Stimulated activated CD8-positive, alpha-beta memory T cell treated with anti-CD3 and anti-CD28 coated beads, Interleukin-15, amount 100 ng/mL, for 48 hours (primary cell): ENCODE results near the gene PPP1R1A.

ENCODE experiments used
- DNase-seq, 2 donors: peaks; one replicate each; pipeline ENCODE4 v3.0.0-alpha.2; 2020; ENCODE audit warnings: low read depth in 2 of 2

Gene PPP1R1A, protein sequence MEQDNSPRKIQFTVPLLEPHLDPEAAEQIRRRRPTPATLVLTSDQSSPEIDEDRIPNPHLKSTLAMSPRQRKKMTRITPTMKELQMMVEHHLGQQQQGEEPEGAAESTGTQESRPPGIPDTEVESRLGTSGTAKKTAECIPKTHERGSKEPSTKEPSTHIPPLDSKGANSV

DNA sequence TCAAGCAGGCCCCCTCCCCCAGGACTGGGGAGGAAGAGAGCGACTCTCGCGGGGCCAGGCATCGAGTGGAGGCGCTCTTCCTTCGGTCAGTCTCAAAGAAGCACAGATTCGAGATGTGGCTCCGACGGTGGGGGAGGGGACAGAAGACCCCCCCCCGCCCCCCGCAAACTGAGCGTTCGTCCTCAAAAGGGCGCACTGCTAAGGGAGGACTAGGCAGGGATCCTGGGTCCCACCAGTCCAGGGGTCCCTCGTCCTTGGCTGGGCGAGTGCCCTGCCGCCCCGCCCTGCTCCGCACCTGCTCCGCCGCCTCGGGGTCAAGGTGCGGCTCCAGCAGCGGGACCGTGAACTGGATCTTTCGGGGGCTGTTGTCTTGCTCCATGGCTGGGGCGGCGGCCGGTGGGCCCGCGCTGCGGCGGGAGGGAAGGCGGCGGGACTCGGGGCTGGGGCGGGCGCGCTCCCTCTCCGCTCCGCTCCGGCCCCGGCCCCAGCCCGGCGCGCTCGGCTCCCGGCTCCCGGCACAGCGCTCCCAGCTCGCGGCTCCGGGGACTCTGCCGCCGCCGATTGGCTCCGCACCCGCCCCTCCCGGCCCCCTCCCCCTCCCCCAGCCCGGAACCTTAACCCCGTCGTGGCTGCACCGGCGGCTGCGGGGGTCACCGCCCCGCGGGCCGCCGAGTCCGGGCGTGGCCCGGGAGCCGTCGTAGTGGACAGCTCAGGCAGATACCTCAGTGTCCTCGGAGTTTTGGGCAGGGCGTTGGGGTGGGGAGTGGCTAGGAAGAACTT, at the start of gene PPP1R1A:
Gene PPP1R1A, minus strand, starts transcription at position 550 of the 780 bp plus-strand sequence. Its CDS starts 171 bp downstream, at position 379.
- no peak for DNase-seq

DNA sequence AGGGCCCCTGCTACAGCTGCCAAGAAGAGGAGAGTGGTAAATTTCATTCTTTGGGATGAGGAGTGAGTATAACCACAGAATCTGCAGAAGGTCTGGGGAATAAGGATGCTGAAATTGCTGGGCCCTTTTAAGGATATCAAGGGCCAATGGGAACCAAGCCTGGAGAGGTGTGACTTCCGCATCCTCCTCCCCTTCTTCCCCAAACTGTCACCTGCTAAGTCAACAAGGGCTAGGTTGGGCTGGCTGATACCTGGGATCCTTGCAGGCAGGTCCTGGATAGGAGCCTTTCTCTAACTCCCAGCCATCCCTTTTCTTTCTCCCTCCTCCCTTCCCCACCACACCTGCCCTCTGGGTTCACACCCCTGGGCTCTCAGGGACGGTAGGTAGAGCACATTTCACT, 46.3 kb upstream of the PPP1R1A start, which contains the start of gene LACRT:
Gene LACRT, minus strand, starts transcription at position 101 of the 400 bp plus-strand sequence. Its CDS starts 54 bp downstream, at position 47.
- DNase-seq = no peak

DNA sequence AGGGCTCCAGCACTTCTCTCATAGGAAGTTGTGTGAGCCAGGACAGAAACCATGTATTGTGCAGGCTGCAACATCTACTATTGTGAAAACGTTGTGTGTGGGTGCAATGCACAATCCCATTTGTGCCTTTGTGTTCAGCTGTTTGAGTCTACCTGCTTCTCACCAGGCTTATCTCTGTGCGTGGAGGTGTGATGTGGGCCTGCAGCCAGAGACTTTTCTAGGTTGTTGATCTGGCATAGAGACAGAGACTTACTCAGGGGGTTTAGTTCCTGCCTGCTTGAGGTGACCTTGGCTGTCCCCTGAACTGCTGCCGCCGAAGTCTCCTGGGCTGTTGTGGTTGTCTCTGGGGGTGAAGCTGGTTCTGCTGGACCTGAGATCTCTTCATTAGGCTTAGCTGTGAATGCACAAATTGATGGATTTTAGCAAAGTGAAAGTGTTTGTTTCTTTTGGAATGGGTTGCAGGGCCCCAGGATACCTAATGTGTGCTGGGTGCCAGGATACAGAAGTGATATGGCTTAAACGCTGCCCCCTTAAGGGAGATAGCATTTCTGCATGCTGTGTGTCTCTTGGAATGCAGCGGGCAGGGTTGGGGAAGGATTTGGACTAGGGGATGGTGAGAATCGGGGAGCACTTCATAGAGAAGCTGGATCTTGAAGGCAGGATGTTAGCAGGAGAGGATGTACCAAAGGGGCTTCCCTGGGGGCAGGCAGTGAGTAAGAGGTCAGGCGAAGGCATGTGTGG, 43.7 kb upstream of the PPP1R1A start:
- DNase-seq = no peak

DNA sequence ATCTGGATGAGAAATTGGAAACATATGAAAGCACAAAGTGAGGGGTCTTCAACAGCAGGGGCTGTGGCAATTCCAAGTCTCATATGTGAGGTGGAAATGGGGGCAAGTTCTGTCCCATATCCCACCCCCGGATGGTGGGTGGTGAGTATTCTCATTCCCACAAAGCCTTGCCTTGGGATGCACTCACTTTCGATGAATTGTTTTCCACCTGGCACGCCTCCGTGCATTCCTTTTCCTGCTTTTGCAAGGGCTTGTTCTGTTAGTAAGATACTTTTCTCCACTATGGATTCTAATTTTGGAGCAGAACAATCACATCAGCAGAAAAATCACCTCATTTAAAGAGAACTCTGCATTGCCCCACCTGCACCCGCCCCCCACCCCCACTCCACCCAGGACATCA, 43.1 kb upstream of the PPP1R1A start:
- no peak for DNase-seq

DNA sequence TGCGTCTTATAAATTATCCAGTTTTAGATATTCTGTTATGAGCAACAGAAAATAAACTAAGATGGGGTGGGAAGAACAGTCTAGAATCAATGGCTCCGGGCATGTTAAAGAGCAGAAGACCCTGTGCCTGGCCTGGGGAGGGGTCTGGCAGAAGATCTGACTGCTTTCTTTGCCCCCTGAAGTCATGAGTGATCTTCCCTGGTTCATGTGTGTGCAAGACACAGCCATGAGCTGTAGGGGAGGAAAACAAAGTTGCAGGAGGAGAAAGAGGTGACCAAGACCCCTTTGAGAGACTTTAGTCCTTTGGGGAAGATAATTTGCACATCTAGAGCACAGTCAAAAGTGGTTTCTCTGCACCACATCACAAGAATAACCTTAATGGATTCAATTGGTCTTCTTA, 41.5 kb upstream of the PPP1R1A start:
- DNase-seq = no peak

DNA sequence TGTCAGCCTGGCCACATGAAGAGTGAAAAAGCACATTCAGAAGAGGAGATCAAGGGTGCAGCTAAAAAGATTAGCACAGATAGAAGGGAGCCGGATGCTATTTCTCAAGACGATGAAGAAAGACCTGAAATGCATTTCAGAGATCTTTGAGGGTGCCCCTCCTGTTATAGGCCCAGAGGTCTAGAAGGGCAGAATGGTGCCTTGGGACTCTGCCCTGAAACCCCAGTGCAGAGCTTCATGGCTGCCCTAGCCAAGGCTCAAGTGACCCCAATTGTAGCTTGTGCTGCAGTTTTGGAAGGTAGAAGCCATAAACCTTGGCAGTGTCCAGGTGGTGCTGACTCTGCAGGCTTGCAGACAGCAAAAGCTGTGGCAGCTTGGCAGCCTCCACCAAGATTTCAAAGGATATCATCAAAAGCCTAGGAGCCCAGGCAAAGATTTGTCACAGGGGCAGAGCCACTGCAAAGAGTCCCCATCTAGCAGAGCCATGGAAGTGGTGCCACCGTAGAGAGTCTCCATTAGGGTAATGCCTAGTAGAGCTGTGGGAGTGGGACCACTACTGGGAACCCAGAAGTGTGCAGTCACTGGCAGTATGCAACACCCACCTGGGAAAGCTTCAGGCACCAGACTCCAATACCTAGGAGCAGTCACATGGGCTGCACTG, 39.9 kb upstream of the PPP1R1A start:
- DNase-seq = no peak

DNA sequence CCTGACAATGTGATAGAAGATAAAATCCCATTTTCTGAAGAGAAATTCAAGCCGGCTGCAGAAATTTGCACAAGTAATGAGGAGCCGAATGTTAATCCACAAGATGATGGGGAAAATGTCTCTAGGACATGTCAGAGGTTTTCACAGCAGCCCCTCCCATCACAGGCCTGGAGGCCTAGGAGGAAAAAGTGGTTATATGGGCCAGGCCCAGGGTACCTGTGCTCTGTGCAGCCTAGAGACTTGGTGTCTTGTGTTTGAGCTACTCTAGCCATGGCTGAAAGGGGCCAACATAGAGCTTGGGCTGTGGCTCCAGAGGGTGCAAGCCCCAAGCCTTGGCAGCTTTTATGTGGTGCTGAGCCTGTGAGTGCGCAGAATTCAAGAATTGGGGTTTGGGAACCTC, 38.8 kb upstream of the PPP1R1A start:
- no peak for DNase-seq

DNA sequence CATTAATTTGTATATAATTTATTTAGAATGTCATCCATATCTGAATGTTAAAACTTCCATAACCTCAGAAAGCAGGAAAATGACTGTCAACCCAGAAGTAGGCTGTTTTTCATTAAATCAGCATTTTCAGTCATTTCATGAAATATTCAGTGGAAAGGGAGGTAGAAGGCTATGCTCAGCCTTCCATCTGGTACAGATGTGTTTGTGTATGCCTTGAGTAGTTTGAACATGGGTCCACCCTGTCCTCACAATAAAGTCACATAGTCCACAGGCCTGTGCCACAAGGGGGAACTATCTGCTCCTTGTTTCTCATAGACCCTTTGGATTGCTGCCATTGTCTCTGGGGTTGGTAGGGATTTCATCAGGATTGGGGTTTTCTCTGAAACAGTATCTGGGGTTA, 37.1 kb upstream of the PPP1R1A start:
- DNase-seq = no peak

DNA sequence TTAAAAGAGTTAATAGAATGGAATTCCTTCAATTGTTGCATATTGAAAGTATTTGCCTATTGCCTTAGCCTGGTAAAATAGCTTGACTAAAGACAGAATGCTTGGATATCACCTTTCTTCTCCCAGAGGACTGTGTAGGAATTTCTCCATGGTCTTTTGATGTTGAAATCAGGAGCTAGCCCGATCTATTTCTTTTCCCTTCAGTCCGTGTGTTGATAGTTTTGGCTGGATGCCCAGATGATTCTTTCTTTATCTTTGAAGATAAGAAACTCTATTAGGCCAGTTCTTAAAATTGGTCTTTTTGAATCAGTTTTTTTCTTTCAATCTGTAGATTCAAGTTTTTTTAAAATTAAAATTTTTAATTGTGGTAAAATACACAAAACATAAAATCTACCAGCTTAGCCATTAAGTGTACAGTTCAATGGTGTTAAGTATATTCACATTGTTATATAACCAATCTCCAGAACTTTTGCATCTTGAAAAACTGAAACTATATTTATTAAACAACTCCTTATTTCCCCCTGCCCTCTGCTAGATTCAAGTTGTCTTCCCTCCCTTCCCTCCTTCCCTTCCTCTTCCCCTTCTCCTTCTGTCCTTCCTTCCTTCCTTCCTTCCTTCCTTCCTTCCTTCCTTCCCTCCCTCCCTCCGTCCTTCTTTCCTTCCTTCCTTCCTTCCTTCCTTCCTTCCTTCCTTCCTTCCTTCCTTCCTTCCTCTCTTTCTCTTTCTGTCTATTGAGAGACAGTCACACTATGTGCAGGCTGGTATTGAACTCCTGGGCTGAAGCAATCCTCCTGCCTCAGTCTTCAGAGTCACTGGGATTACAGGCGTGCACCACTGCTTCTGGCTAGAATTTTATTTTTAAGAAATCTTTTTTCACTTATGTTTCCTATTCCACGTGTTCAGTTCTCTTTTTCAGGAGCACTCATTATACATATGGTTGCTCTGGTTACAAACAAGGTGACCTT, 36.1 kb upstream of the PPP1R1A start:
- no peak for DNase-seq

DNA sequence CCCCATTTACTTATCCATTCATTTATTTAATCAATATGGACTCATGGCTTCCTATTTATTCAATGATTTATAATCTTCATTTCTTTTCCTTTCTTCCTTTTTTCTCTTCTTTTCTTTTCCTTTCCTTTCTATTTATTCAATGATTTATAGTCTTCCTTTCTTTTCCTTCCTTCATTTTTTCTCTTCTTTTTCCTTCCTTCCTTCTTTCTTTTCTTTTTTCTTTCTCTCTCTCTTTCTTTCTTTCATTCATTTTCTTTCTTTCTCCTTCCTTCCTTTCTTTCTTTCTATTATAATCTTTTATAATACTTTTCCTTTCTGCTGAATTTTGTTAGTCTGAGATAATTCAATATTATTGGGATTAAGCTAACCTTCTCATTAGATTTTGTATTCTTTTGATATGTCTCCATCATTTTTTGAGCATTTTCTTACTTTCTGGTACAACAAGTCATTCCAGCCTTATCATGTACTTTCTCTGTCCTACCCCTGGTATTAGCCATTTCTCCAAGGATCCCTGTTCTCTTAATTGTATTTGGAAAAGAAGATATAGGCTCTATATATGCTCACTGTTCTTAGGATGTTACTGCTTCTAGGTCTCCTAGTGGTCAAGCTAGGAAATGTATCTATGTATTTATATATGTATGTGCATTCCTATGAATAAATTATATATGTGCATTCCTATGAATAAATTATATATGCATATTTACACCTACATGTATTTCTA, 34.2 kb upstream of the PPP1R1A start:
- DNase-seq = no peak

DNA sequence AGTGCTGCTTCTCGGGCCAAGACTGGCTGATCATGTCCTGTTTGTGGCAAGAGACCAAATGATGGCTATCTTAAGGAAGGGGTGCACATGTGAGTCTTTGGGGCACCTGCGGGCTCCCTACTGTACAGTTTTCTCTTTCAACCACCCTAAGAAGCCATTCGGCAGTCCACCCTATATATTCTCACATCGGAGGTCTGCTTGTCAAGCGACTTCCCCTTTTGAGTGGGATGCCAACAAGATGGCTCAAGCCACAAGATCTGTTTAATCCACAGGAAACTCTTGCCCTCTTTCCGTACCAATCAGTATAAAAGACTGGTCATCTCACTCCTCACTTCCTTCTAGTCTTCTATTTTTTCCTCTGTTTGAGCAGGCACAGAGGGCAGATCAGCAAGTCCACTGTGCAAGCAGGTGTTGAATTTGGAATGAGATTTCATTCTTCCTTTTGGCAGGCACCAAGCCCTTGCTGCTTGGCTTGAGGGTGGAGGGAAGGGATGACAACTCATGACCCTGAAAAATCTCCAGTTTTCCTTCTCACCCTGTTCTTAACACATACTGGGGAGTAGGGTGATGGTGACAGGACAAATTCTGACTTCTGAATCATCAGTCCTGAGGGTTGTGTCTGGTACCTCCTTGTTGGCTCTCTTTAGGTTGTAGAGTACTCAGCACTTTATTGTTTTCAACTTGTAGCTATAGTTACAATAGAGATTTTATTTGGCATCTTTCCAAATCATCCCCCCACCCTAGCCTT, 28.6 kb upstream of the PPP1R1A start:
- DNase-seq = no peak

DNA sequence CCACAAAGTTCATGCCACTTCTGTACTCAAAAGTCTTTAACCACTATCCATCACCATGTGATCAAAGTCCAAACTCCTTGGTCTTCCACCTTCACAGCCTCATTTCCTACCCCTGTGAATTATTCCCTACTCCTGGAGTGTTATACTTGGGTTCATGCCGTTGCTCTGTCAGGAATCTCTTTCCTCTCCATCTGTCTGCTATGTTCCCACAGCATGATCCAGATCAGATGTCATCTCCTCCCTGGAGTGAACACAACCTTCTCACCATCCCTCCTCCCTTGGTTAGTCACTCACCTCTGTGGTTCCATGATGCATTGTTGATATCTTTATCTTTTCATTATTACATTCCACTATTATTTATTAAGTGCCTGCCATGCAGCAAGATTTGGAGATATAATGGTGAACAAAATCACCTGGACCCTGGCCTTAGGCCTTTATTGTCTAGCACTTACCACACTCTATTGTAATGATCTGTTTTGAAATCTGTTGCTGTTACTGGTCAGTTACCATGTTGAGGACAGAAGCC, 23.8 kb upstream of the PPP1R1A start:
- no peak for DNase-seq

DNA sequence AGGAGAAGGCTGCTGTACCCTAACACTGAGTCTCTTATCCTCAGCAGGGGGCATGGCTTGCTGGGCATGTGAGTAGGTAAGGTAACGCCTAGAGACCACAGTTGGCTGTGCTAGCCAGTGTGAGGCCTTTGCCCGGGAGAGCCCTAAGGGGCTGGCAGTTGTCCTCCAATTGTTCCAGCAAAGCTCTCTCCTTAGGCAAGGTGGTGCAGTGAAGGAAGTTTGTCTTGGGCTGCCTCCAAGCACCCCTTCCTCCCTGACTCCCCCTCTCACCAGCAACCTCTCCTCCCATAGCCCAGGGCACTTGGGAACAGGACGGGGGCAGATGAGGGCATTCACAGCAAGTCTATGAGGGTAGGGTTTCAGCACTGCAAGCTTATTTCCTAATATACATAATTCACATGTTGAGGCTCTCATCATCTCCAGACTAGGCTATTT, 23.3 kb upstream of the PPP1R1A start:
- DNase-seq = no peak

DNA sequence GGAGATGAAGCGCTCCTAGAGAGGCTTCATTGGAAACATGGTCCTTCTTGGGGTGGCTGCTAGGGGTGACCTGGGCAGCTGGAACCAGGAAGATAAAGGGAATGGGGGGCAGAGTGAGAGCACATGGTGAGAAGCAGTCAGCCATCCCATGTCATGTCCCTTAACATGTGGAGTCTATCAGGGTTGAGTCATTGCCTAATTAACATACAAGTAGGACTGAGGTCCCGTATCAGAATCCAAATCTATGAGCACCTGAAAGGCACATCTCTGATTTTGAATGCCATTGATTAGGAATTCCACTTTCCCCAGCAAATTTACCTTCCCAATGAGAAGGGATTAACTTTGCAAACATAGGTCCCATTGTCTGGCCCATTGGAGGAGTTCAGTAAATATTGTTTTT, 20.3 kb upstream of the PPP1R1A start:
- DNase-seq = no peak

DNA sequence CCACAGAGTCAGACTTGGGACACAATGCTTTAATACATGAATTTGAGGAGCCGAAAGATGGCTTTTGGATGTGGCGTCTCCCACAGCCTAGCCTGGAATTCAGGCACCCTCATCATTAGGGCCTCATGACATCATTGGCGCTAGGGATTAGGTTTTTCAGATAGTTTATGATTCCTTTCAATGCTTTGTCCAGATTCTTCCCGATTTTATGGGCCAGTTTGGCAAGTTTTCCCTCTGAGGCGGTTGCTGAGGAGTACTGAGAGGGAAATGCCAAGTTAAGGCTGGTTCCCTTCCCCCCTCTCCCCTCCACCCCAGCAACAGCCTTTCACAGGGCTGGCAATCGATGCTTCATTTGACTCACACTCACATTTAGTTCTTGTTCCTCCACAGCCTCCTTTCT, 19.7 kb upstream of the PPP1R1A start:
- no peak for DNase-seq

DNA sequence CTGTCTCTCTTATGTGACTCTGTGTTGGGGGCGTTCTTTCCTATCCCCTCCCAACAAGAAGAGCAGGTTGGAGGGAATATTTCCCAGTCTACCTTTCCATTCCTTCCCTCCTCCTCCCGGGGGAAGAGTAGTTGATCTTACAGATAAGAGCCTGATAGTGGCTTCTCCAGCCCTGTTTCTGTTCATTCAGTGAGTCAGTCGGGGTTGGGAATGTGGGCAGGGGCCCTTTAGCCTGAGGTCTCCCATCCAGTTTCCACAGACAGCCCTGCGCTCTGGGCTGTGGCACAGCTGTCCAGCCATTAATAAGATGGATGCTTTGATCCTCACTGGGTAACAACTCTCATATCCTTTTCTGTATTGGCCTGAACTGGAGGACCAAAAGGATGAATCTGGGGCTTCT, 18.1 kb upstream of the PPP1R1A start:
- DNase-seq = no peak

DNA sequence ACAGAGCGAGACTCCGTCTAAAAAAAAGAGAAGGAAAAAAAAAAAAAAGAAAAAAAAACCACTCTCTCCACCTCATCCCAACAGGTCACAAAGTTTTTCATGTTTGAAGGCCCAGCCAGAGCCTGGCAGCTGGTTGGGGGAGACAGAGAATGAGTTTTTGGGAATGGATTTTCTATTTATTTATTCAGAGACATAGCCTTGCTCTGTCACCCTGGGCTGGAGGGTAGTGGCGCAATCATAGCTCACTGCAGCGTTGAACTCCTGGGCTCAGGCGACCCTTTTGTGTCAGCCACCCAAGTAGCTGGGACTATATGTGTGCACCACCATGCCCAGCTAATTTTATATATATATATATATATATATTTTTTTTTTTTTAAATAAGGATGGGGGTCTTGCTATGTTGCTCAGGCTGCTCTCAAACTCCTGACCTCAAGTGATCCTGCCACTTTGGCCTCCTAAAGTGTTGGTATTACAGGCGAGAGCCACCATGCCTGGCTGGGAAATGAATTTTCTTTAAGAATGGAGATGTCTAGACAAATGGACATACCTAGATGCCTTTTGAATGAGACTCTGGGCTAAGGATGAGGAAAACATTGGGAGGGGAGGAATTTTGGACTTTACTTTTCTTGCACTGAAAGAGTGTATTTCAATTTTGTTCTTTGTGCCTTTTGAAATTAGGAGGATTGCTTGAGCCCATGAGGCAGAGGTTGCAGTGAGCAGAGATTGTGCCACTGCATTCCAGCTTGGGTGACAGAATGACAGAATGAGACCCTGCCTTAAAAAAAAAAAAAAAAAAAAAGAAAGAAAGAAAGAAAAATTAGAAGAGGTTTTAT, 16.9 kb upstream of the PPP1R1A start:
- no peak for DNase-seq

DNA sequence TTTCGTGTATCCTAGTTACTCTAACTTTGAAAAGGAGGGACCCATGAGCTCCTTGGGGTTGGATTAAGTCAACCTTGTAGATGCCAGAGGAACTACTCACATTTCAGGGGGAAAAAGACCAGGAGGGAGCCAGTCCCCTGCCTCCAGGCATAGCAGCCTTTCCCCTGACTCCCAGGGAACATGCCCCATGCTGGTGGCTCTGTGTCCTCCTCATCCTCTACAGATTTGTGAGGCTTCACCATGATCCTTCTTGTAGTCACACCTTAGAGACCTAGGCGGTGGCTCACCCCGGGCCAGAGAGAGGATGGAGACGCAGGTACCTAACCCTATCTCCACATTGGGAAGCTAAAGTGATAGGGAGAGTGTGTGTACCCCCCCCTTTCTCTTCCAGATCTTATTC, 16.0 kb upstream of the PPP1R1A start:
- DNase-seq = no peak
